HepG2 (cell line): ENCODE measurements around the gene SGO1. TPM values are rescaled to one million over a fixed set of nuclear protein-coding genes. Genes with fewer than 3 reads are reported as not detected.

Source experiments
- ATAC-seq: fragments of 200-7000 bp; cut with Tn5 transposase; 3 replicates; pipeline ENCODE4 v1.9.1; 2020; ENCODE audit warnings: mild to moderate bottlenecking, moderate library complexity
- BruUV-seq: library from RNA; stranded (reverse); fragments of 400-500 nt; replicated peaks from 2 replicates; lab custom pipeline; 2021; lab: Mats Ljungman, UMichigan
- CTCF ChIA-PET: fragments of 300-600 bp; formaldehyde crosslinking; extraction: SDS; loops from one replicate; lab custom pipeline; 2021; ENCODE audit warnings: low total read pairs, inconsistent platforms, low intra/inter-chr PET ratio; lab: Yijun Ruan, JAX
- POLR2A ChIA-PET: fragments of 350-600 bp; sonication (Branson Sonifier 250); formaldehyde crosslinking; loops from one replicate; lab custom pipeline; 2020; ENCODE audit warnings: antibody characterized with exemption, inconsistent platforms; lab: Yijun Ruan, JAX
- DNase-seq: peaks from one replicate; pipeline ENCODE4 v3.0.0-alpha.2; 2015; ENCODE audit warnings: low spot score
- FAIRE-seq: peaks from 3 replicates; lab custom pipeline; 2011; peaks lifted over from hg19 to GRCh38; lab: Jason Lieb, UNC
- H2AFZ ChIP-seq: one replicate; pipeline ENCODE4 v1.6.1; 2011; ENCODE audit warnings: low read length, inconsistent platforms
- H3K27ac ChIP-seq: fragments of 300-600 bp; 3 replicates; pipeline ENCODE4 v1.8.0; 2011; ENCODE audit warnings: mixed run types, mild to moderate bottlenecking, mixed read lengths, low read length, inconsistent platforms; ENCODE audit not compliant: insufficient read depth; ENCODE audit errors: extremely low read length
- H3K27me3 ChIP-seq, 2 experiments: fragments of 200-600 bp in 1 of 2; 2 replicates in 1 of 2; 3 replicates in 1 of 2; pipeline versions ENCODE4 v1.6.0 to v1.8.0; 2011; ENCODE audit warnings: low read length in 2 of 2, mild to moderate bottlenecking in 2 of 2, moderate library complexity in 2 of 2, inconsistent platforms in 1 of 2; ENCODE audit not compliant: insufficient read depth in 2 of 2, control insufficient read depth in 1 of 2
- H3K36me3 ChIP-seq, 2 experiments: fragments of 200-600 bp in 1 of 2; replicated peaks in 1 of 2; 2 replicates in 1 of 2; 3 replicates in 1 of 2; pipeline versions ENCODE4 v1.5.1 to v1.8.0; 2011; ENCODE audit warnings: low read length in 2 of 2, inconsistent platforms in 1 of 2; ENCODE audit not compliant: insufficient read depth in 2 of 2, control insufficient read depth in 1 of 2
- H3K4me1 ChIP-seq: 2 replicates; pipeline ENCODE4 v1.5.1; 2012; ENCODE audit warnings: low read length, inconsistent platforms; ENCODE audit not compliant: insufficient read depth
- H3K4me2 ChIP-seq: 2 replicates; pipeline ENCODE4 v1.6.0; 2011; ENCODE audit warnings: low read depth, low read length, inconsistent platforms
- H3K4me3 ChIP-seq, 3 experiments: fragments of 200-600 bp in 1 of 3; sonication (generic), shearing (Covaris generic) in 1 of 3; replicated peaks in 1 of 3; 2 replicates each; pipeline ENCODE4 v1.5.1; 2011 to 2016; ENCODE audit warnings: low read length in 3 of 3, inconsistent platforms in 2 of 3, low read depth in 2 of 3, mild to moderate bottlenecking in 2 of 3, control low read depth in 1 of 3, mixed read lengths in 1 of 3; ENCODE audit not compliant: insufficient read depth in 1 of 3
- H3K79me2 ChIP-seq: one replicate; pipeline ENCODE4 v1.6.1; 2011; ENCODE audit warnings: low read length, inconsistent platforms; ENCODE audit not compliant: insufficient read depth
- H3K9ac ChIP-seq: 2 replicates; pipeline ENCODE4 v1.6.0; 2011; ENCODE audit warnings: mild to moderate bottlenecking, low read depth, low read length, inconsistent platforms; ENCODE audit not compliant: insufficient read depth
- H3K9me3 ChIP-seq: 2 replicates; pipeline ENCODE4 v1.5.1; 2012; ENCODE audit warnings: mild to moderate bottlenecking, low read length
- H4K20me1 ChIP-seq: 2 replicates; pipeline ENCODE4 v1.6.0; 2011; ENCODE audit warnings: inconsistent platforms, mild to moderate bottlenecking, low read length, moderate library complexity; ENCODE audit not compliant: insufficient read depth
- ARID3A ChIP-seq: IDR thresholded peaks from 2 replicates; pipeline ENCODE4 v1.6.1; 2012; ENCODE audit warnings: low read depth, low read length, improper control_type of control experiment
- ATF1 ChIP-seq: IDR thresholded peaks from 2 replicates; pipeline ENCODE4 v1.6.1; 2016; ENCODE audit warnings: mild to moderate bottlenecking, control low read depth
- GRHL1 ChIP-seq: sonication (generic); formaldehyde crosslinking; conservative IDR thresholded peaks from 2 replicates; pipeline ENCODE4 v1.8.0; 2022; ENCODE audit warnings: missing genetic modification reagents
- MAFK ChIP-seq, 2 experiments: IDR thresholded peaks in 1 of 2; conservative IDR thresholded peaks in 1 of 2; 2 replicates each; pipeline ENCODE4 v1.6.1; 2011; ENCODE audit warnings: improper control_type of control experiment in 2 of 2, low read length in 2 of 2
- MAZ ChIP-seq, 2 experiments: sonication (generic) in 1 of 2; formaldehyde crosslinking in 1 of 2; IDR thresholded peaks; 2 replicates each; pipeline versions ENCODE4 v1.5.0 to v1.6.1; 2012 to 2020; ENCODE audit warnings: low read depth in 2 of 2, mild to moderate bottlenecking in 2 of 2, borderline replicate concordance in 1 of 2, improper control_type of control experiment in 1 of 2, low read length in 1 of 2, missing genetic modification reagents in 1 of 2, moderate library complexity in 1 of 2
- MEIS2 ChIP-seq: sonication (generic); formaldehyde crosslinking; IDR thresholded peaks from 2 replicates; pipeline ENCODE4 v1.9.0; 2021; ENCODE audit warnings: mild to moderate bottlenecking, missing genetic modification reagents
- MXD1 ChIP-seq: sonication (generic); formaldehyde crosslinking; IDR thresholded peaks from 2 replicates; pipeline ENCODE4 v1.4.0; 2020; ENCODE audit warnings: mild to moderate bottlenecking, missing genetic modification reagents
- PCBP1 ChIP-seq: fragments of 200-400 bp; formaldehyde crosslinking; IDR thresholded peaks from 2 replicates; pipeline ENCODE4 v1.6.1; 2017; ENCODE audit warnings: mild to moderate bottlenecking, low read depth, low read length, borderline replicate concordance
- PRDM4 ChIP-seq: sonication (generic); formaldehyde crosslinking; IDR thresholded peaks from 2 replicates; pipeline ENCODE4 v1.9.0; 2021; ENCODE audit warnings: missing genetic modification reagents, borderline replicate concordance
- RORA ChIP-seq: sonication (generic); formaldehyde crosslinking; IDR thresholded peaks from 2 replicates; pipeline ENCODE4 v1.5.0; 2020; ENCODE audit warnings: mild to moderate bottlenecking, missing genetic modification reagents, moderate library complexity
- SNRNP70 ChIP-seq: fragments of 200-400 bp; formaldehyde crosslinking; IDR thresholded peaks from 2 replicates; pipeline ENCODE4 v1.6.1; 2017; ENCODE audit warnings: mild to moderate bottlenecking, low read depth, low read length, moderate library complexity
- TRAFD1 ChIP-seq: sonication (generic); formaldehyde crosslinking; IDR thresholded peaks from 2 replicates; pipeline ENCODE4 v1.5.1; 2020; ENCODE audit warnings: missing genetic modification reagents, mild to moderate bottlenecking, borderline replicate concordance
- ZNF557 ChIP-seq: sonication (generic); formaldehyde crosslinking; IDR thresholded peaks from 2 replicates; pipeline ENCODE4 v1.4.0; 2020; ENCODE audit warnings: missing genetic modification reagents
- ZNF605 ChIP-seq: sonication (generic); formaldehyde crosslinking; IDR thresholded peaks from 2 replicates; pipeline ENCODE4 v1.8.0; 2022; ENCODE audit warnings: mild to moderate bottlenecking, missing genetic modification reagents
- ZNF775 ChIP-seq: sonication (generic); formaldehyde crosslinking; IDR thresholded peaks from 2 replicates; pipeline ENCODE4 v1.4.0; 2020; ENCODE audit warnings: missing genetic modification reagents, mild to moderate bottlenecking, moderate library complexity, borderline replicate concordance
- WGBS: methylation state at CpG from one replicate; pipeline ENCODE4 v1.1.6; 2017; ENCODE audit warnings: low lambda C conversion rate; 5-methylcytosine and 5-hydroxymethylcytosine counted together
- in situ Hi-C: cut with HindIII; loops from 2 replicates; pipeline ENCODE4 v1.10.0; 2017; ENCODE audit warnings: low pct_unique_long_range_greater_than_20kb; ENCODE audit not compliant: extremely low pct_ligation_motif_present
- intact Hi-C: fragments of 100-400 bp; cut with micrococcal nuclease; formaldehyde crosslinking; loops from one replicate; pipeline ENCODE4 v1.10.0; 2022; ENCODE audit not compliant: unreplicated experiment
- polyA plus RNA-seq, 8 experiments: library from polyadenylated mRNA; depleted of rRNA in 3 of 8; stranded (reverse) in 7 of 8; unstranded in 1 of 8; fragments of >200 nt; fragmentation: Illumina TruSeq in 4 of 8; extraction: Trizol in 4 of 8; gene quantifications; 2 replicates each; pipeline versions ENCODE4 v1.2.1 to v1.2.3, GENCODE V29; 2011 to 2016; ENCODE audit warnings: low read depth in 4 of 8, missing spikeins in 1 of 8, mixed read lengths in 1 of 8; ENCODE audit not compliant: insufficient read depth in 1 of 8
- total RNA-seq, 5 experiments: library from RNA; depleted of rRNA; stranded (reverse); fragments of >200 nt; fragmentation: Illumina TruSeq; extraction: Trizol; gene quantifications; 2 replicates each; pipeline ENCODE4 v1.2.3, GENCODE V29; 2016; ENCODE audit warnings: low read depth in 1 of 5

The SGO1 gene
- total and polyA plus RNA-seq, 2 of the 13 experiments (the other 11 are each of a cell fraction or from before 2014, with no cell fraction given), result 2.1 to 16.1 TPM

- WGBS, result 94% methylated on average over 3 of the region's 3 CpGs
- H3K9me3 ChIP-seq, result no peaks in the 10 kb centered on the region
- ChIA-PET POLR2A (no interaction called here), CTCF (no interaction called here)
- in situ Hi-C loops, result no loop called here
- no peaks in the 10 kb centered on the region; a peak in 1 of 5 replicates for H3K27me3 ChIP-seq
- H3K4me1 ChIP-seq, result peaks cover 10% of the 10 kb centered on the region
- H3K27ac ChIP-seq, result no peak overlapping the region
- H2AFZ ChIP-seq, result no peak overlapping the region
- H3K4me3 ChIP-seq, result no peak overlapping the region
- DNase-seq (no peak), FAIRE-seq (no peak), ATAC-seq (no peak)
- no peak overlapping the region for H3K9ac ChIP-seq
- peaks cover 2 to 45% of the 10 kb centered on the region in 2 experiments; a peak in 3 of 5 replicates for H3K36me3 ChIP-seq
- no peak overlapping the region for H3K4me2 ChIP-seq
- H3K79me2 ChIP-seq, result peaks cover 23% of the 10 kb centered on the region
- no peaks in the 10 kb centered on the region for H4K20me1 ChIP-seq
- no TSS peak for BruUV-seq
- intact Hi-C loops, result loop anchor here (10.0 kb wide), 1 partner anchor 236 kb away; the partner anchor contains the start of gene RAB5A
- TF ChIP-seq MEIS2 (no peak), ZNF605 (CRISPR knock-in tag) (no peak), PRDM4 (no peak), ATF1 (CRISPR knock-in tag) (no peak), MAFK (conservative IDR thresholded peaks at IDR 0.05 in 1 of 2, IDR thresholded peaks at IDR 0.05 in 1 of 2; ENCODE audit: low read length in 2 of 2) (no peak), PCBP1 (no peak), ZNF775 (no peak), MXD1 (CRISPR knock-in tag) (no peak), GRHL1 (no peak), ARID3A (no peak), ZNF557 (CRISPR knock-in tag) (no peak), RORA (CRISPR knock-in tag) (no peak), TRAFD1 (no peak), MAZ (IDR thresholded peaks at IDR 0.05; ENCODE audit: borderline replicate concordance, low read depth, low read length) (no peak), MAZ (CRISPR knock-in tag; IDR thresholded peaks at IDR 0.05; ENCODE audit: low read depth) (no peak), SNRNP70 (no peak)
Measured at GRCh38 chr3:20181276-20181675, 4.7 kb downstream of the SGO1 start.
